ENCODE results near the gene ANO10. TPM values are rescaled to one million over a fixed set of nuclear protein-coding genes. Genes with fewer than 3 reads are reported as not detected.
A peak's percentile ranks its signal among the peaks of the same experiment; 100 is the strongest.
"Not testable (repeated sequence)": the region's sequence is repeated elsewhere in the genome, so short reads cannot be mapped to it uniquely, and the experiment has no call there.

The ANO10 gene
- polyA plus RNA-seq, 1 donor: 15.4 TPM

DNA sequence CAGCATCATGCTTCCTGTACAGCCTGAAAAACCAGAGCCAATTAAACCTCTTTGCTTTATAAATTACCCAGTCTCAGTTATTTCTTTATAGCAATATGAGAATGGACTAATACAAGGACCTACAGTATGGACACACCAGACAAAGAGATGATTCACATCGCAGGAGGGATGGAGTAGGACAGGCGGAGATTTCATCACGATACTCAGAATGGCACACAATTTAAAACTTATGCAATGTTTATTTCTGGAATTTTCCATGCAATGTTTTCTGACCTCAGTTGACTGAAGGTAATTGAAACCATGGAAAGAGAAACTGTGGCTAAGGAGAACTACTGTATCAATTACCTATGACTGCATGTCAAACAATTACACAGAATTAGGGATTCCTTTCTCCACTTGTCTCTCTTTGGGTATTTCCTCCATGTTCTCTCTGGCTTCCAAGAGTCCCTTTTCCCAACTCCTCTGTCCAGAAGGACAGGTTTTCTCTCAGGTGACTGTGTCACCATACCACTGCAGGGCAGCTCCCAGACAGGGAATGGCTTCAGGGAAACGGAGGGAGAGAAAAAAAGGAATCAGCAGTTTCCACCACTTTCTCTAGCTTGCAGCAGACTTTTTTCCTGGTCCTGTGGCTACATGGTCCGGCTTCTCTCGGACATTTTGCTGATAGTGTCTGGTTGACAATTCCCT is 3.0 kb upstream of the ANO10 start:
- no peak for DNase-seq

DNA sequence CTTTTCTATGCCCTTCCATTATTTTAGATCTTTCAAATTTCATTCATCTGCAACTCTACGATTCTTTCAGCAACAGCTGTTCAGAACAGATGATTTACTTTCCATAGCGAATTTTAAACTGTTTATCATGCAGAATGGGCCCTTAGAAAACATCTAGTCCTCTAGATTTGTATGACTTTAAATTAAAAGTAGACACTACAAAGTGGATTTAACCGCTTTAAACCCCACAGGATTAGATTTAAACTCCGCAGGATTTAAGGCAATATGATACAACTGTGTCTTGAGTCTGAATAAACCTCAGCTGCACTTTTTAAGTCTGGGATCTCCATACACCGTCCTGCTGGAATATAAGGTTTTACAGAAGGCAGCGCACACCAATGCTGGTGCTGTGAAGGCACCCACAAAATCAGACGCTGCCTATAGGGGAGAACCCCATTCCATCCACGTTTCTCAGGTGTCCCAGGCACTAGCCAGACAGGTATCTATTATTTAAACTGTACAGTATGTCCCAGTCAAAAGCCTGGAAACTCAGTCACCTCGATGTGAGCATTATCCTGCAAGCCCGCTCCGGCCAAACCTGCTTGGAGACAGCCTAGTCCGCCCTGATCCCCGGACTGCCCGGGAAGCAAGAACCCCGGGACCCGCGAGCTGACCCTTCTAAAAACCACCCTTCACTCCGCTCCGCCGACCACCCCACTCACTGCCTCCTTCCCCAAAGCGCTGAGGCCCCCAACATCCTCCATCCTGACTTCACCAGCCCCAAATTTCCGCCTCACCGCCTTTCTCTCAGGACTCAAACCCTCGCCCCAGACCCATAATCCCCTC is 768 bp downstream of the ANO10 start:
- DNase-seq: peak; percentile 40

DNA sequence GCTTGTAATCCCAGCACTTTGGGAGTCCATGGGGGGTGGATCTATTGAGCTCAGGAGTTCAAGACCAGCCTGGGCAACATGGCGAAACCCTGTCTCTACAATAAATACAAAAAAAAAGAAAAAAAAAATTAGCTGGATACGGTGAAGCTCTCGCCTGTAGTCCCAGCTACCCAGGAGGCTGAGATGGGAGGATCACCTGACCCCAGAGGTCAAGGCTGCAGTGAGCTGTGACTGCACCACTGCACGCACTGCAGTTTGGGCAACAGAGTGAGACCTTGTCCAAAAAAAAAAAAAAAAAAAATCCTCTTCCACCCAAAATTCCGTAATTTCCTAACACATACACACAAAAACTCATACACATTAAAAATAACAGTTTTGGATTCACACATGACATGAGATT is 2.2 kb downstream of the ANO10 start:
- DNase-seq: no peak

- DNase-seq: no peak
Observed at GRCh38 chr3:43618142-43618541, 3.7 kb downstream of the ANO10 start.

DNA sequence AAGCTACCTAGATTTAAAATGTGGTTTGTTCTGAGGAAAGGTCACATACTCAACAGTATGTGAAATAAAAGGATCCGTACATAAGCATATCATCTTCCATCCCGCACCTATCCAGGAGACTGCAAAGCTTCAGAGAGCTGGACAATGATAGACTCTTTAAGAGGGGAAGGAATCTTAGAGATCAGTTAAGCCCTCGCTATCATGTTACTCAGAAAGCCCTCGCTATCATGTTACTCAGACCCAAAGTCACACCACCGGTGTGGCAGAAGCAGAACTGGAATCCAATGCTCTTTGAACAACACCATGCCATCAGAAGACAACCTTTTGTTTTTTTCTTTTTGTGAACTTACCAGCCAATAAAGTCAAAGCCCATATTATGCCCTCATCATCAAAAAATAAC is 5.8 kb downstream of the ANO10 start:
- DNase-seq: no peak

DNA sequence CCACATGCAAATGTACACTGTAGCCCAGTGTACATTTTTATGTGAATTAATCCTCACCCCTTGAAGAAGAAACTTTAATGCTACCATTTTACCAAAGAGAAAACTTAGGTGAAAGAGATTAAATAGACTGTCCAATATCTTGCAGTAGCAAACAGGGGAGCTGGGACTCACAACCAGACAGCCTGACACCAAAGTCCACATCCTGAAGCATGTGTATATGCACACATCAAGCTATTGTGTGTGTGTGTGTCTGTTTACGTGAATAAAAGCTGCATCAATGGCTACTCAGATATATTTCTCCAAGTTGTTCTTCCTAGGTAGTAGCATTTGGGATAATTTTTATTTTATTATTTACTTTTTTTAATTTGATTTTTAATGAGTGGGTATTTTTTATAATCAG is 6.7 kb downstream of the ANO10 start:
- DNase-seq: no peak

- no peak for DNase-seq
Observed at GRCh38 chr3:43613976-43614375, 7.8 kb downstream of the ANO10 start.

GRCh38 chr3:43612419-43612818 is 9.4 kb downstream of the ANO10 start:
- no peak for DNase-seq

- no peak for DNase-seq
Observed at GRCh38 chr3:43609406-43609805, 12.4 kb downstream of the ANO10 start.

DNA sequence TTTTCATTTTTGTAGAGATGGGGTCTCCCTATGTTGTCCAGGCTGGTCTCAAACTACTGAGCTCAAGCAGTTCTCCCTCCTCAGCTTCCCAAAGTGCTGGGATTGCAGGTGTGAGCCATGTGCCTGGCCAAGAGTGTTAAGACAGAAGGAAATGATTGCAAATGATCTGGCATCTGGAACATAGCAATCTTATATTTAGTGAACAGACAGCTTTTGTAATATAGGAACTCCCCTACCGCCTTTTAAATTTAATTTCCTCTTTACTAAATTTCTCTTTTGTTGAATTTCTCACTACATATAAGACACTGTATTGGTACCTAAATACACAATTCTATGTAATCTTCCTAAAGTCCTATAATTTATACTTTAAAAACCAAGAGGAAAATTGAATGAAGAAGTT is 13.1 kb downstream of the ANO10 start:
- DNase-seq: no peak

GRCh38 chr3:43606284-43606683 is 15.5 kb downstream of the ANO10 start:
- no peak for DNase-seq

DNA sequence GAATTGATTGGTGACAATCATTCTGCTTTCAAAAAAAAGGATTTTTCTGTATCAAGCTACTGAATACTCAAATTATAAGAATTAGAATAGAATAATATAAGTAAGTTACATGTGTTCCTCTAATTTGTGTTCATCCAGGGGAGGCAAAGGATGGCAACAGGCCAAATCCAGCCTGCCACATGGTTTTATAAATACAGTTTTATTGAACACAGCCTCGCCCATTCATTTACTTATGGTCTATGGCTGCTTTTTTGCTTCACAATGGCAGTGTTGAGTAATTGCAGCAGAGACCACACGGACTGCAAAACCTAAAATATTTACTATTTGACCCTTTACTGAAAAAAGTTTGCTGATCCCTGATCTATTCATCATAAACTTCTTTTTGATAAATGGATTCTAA is 21.9 kb downstream of the ANO10 start:
- not testable (repeated sequence) for DNase-seq

DNA sequence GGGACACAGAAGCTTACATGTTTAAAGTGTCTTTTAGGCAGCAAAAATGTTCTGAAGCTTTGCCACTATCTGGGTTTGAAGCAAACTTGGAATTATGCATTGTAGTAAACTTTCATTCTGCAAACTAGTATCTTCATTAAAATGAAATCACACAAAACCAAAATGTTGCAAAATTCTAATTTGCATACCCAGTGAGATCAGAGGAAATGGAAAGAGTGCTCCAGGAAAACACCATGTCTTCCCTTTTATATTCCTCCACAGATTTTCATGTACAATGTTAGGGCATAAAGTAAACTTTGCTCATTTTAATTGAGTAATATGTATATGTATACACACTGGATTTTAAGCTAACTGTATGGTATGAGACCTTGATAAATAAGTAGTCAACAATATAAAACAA is 23.9 kb downstream of the ANO10 start:
- DNase-seq: no peak

DNA sequence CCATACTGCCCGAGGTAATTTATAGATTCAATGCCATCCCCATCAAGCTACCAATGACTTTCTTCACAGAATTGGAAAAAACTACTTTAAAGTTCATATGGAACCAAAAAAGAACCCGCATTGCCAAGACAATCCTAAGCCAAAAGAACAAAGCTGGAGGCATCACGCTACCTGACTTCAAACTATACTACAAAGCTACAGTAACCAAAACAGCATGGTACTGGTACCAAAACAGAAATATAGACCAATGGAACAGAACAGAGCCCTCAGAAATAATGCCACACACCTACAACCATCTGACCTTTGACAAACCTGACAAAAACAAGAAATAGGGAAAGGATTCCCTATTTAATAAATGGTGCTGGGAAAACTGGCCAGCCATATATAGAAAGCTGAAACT is 25.6 kb downstream of the ANO10 start:
- not testable (repeated sequence) for DNase-seq

- DNase-seq: not testable (repeated sequence)
Observed at GRCh38 chr3:43595280-43595679, 26.5 kb downstream of the ANO10 start.

GRCh38 chr3:43593588-43593987 is 28.2 kb downstream of the ANO10 start:
- DNase-seq: not testable (repeated sequence)

- not testable (repeated sequence) for DNase-seq
Observed at GRCh38 chr3:43591866-43592265, 29.9 kb downstream of the ANO10 start.

GRCh38 chr3:43587303-43587702 is 34.5 kb downstream of the ANO10 start:
- DNase-seq: no peak

DNA sequence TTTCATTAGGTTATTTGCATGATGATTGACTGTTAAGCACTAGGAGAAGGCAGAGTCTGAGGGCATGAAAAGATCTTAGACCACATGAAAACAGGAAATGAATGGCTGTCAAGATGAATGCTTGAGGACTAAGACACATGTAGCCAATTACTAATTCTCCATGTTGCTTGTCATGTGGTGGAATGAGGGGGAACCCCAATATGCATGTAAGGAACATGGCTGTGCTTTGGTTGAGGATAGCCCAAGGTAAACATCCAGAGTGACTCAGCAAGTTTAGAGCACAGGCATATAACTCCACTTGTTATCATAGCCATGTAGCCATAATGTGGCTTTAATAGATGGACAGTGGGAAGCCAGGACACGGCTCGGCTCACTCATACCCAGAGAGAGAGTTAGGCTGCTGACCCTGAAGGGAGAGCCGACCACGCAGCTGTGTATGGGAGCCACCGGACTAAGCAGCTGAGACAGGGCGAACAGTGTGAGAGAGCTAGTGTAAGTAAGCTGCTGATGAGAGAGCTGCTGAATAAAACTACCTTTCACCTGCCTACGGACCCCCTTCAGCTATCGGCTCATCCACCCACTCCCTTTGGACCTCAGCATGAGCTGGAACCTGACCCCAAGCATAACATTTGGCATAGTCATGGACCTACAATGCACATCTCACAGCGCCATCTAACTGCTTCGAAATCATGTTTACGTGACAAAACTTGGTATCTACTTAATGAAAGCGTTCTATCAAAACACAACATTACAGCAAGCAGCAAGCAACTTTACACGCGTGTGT is 37.6 kb downstream of the ANO10 start:
- no peak for DNase-seq

DNA sequence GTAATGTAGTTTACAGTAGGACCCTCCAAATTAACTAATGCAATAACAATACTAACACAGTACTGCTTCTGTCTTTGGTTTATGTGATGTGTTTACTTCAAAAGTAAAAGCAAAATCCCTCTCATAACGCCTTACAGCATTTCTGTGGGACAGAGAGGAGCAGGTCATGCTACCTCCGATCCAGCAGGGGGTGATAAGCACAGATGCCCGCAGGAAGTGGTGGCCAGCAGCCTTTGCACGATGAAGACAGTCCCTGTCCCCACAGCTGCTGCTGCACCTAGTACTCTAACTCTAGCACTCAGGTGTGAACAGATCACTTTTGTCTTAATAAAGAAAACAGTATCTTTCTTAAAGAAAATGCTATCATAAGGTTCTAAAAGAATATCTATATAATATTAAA is 38.3 kb downstream of the ANO10 start:
- no peak for DNase-seq

GRCh38 chr3:43582866-43583265 is 38.9 kb downstream of the ANO10 start:
- DNase-seq: no peak

GRCh38 chr3:43581343-43581742 is 40.5 kb downstream of the ANO10 start:
- DNase-seq: no peak

GRCh38 chr3:43580181-43580580 is 41.6 kb downstream of the ANO10 start:
- DNase-seq: no peak

Measured in hindlimb muscle (tissue), 1 donor.